Measurements from ENCODE around the gene ANTXR1.
"Not testable (repeated sequence)": the region's sequence is repeated elsewhere in the genome, so short reads cannot be mapped to it uniquely, and the experiment has no call there.

The ANTXR1 gene

DNA sequence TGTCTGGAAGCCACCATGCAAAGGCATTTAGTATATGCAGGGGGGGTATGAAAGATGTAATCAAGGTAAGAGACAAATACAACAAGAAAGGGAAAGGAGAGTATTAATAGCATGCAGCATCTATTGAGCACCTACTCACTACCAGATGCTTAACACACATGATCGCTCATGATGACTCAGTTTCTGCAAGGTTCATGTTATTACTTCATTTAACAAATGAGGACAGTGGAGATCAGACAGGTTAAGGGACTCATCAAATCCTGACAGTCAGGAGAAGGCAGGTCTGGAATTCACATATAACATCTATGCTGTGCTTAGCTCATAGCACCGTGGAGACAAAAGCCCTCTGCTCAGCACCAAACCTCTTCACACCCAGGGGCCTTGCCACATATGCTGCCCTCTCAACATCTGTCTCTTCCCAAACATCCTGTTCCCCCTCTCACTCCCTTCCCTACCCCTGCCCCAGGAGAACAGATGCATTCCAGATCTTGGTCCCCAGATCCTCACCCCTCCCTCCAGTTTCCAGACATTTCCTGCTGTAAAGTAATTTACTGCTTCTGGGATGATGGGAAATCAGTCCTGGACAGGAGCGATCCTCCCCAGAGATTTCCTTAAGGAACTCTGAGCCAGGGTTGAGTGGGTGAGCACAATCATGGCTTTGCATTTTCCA lies 155.3 kb downstream of the ANTXR1 start:
- DNase-seq: no peak

DNA sequence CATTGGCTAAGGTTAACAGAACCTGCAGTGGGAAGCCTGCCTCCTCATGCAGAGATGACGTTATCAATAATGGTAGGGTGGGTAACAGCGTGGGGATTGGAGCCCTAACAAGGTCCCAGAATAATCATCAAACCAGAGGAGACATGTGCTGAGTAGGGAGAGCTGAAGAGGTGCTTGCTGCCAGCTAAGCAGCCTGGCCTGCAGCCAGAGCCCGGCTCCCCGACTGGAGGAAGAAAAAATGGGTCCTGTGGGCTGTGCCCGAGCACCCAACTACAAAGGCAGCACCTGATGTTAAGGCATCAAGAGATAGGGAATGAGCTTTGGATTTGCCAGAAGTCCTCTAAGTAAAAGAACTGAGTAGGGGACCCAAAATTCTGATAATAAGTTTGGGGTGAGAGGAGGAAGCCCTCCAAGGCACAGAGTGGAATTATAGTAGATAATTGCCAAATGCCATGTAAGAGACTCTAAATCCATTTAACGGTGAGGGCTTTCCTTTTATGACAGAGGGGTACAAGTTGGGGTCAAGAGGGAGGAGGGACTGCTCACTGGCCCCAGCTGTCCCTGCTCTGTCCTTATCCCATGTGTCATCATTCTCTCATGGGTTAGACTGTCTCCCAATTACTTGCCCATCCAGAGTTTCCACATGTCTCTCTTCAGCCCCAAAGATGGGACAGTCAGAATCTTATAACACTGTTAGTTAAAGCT lies 156.1 kb downstream of the ANTXR1 start:
- DNase-seq: no peak

DNA sequence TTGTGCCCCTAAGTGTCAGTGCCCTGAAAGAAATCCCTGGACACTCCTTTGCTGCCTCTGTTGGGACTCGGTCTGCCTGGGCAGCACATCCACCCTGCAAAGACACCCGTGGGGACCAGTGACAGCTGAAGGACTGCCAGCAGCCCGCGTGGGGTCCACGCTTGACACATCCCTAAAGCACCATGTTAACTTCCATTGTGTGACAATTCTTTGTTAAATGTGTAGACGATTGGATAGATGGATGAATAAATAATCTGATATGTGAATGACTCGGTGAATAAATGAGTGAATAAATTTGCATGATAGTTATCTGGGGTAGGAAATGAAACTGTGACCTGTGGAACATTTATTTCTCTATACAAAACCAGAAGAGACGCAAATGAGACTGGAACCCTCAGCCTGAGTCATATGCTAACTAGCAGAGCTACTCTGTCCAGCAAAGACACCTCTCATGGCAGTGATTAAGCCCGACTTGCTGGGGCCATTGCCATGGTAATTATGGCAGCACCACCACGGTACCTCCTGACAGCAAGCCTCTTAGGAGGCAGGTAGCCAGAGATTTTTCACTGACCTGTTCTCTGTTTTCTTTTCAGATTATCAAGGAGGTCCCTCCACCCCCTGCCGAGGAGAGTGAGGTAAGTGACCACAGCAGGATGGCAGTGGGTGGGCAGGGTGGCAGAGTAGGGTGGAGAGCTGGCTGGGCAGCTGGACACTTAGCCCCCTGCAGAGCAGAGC lies 156.8 kb downstream of the ANTXR1 start:
- no peak for DNase-seq

DNA sequence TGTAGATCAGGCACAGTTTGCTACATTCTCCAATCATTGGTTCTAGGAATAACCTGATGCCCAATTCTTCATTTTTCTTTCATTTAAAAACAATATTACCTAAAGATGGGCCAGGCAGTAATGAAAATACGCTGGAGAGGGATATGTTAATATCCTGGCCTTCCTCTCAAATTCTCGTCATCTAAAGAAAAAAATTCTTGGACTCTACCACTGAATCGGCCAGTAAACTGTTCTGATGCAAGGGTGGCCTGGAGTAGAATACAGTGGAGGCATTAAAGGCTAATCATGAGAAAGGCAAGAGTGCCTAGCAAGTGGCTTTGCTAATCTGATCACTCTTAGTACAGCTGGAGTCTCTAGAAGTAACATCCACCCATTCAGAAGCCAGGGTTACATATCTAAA lies 157.7 kb downstream of the ANTXR1 start:
- DNase-seq: no peak

DNA sequence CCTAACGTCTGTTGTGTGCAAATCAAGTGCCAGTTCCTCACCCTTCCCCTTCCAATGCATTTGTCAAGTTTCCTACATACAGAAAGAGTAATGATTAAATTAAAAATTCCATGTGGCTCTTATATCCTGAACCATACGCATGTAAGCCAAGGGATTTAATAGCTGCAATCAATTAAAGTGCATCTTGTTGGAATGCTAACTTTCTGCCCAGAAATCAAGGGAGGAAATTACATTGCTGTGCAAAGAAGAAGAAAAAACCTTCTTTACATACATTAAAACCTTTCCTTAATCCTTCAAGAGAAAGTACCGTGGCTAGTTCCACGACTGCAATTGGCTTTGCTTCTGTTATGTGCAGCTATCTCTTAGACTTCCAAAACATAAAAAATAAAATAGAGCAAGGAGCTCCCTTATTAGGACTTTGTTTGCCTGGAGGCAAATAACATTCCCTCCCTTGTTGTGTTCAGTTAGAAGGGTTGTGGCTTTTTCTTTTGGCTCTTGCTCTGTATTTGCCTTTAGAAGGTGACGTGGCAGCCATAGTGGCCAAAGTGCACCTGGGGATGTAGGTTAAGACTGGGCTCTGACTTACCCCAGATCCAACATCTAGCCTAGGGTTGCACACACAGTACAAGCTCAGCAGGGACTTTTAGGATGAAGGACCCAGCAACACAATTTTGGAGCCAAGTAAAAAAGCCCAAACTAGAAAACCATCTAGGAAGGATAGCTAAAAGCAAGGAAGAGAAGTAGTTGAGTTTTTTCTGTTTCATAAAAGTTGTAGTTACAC lies 158.3 kb downstream of the ANTXR1 start:
- DNase-seq: no peak

DNA sequence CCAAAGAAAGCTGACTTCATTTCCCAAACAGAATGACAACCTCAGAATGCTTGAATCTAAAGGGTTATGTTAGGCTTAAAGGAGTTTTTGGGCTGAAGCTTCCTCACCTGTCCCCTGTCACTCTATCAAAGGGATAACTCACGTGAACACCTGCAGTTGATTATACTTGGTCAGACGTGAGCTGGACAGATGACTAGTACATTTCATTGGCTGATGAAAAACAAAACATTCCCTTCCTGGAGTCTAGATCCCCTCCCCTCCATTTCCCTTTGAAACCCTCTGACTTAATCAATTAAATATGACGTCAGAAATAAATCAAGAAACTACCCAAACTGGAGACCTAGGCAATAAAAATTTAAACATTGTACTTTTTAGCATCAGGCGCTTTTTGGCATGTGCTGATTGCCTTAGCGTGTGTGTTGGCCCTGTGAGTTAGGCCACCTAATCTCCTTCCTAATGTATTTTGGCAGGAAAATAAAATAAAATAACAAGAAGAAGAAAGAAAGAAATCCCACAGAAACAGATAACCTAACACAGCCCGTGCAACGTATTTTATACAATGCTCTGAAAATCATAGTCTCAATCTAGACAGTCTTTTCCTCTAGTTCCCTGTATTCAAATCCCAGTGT lies 159.0 kb downstream of the ANTXR1 start:
- no peak for DNase-seq

DNA sequence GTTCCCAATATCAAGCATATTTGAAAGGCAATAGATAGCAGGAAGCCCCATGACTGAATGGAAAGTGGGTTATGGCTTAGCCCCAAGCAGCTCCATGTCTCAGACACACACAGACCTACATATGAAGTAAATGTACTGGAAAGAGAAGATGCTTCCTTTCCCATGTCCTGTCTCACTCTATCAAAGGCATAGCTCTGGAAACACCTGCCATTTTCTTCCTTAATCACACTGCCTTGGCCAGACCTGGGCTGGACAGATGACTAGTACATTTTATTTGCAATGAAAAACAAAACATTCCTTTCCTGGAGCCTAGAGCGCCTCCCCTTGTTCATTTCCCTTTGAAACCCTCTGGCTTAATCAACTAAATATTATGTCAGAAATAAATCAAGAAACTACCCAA lies 160.7 kb downstream of the ANTXR1 start:
- no peak for DNase-seq

DNA sequence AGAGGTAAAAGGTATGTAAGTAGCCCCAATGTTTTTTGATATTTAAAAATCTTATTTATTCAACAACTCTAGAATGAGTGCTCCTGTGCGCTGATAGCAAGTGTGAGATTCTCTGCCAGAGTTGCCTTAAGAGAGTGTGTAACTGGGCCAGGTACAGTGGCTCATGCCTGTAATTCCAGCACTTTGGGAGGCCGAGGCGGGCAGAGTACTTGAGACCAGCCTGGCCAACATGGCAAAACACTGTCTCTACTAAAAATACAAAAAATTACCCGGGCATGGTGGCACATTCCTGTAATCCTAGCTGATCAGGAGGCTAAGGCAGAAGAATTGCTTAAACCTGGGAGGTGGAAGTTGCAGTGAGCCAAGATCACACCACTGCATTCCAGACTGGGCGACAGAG lies 161.2 kb downstream of the ANTXR1 start:
- not testable (repeated sequence) for DNase-seq

DNA sequence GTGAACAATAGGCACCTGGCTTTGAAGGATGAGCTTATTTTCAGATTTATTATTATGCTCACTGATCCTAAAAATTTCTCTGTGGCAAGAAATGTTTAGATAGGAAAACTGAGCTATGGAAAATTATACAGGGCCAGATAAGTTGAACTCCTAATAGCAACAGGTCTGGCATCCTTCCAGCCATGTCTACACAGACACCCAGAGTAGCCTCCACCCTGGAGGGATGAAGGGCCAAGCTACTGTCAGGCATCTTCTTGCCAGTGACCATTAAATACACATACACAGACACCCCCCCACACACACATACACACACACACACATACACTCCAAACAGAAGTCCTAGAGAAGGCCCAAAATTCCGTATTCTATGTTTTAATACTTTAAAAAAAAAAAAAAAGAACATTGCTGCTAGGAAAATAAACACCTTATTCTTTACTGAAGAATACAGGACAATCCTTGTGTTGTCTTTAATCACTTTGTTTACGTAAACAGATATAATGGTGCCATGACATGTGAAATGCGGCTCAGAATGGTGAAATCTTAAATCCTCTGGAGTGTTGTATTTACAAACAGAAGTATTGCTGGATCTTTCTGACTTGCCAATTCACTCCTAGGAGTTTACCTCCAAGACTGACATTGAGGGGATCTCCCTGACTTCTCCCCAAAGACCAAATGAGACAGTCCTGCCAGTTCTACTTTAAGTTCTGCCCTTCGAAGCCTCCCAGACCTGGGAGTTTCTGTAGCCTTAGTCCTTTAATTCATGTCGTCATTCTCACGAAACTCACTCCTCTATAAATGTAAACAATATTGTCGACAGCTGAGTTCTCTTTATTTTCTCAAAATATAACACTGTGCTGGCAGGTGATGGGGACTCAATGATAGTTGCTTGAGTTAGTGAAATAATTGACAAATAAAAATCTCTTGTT lies 163.1 kb downstream of the ANTXR1 start:
- no peak for DNase-seq

DNA sequence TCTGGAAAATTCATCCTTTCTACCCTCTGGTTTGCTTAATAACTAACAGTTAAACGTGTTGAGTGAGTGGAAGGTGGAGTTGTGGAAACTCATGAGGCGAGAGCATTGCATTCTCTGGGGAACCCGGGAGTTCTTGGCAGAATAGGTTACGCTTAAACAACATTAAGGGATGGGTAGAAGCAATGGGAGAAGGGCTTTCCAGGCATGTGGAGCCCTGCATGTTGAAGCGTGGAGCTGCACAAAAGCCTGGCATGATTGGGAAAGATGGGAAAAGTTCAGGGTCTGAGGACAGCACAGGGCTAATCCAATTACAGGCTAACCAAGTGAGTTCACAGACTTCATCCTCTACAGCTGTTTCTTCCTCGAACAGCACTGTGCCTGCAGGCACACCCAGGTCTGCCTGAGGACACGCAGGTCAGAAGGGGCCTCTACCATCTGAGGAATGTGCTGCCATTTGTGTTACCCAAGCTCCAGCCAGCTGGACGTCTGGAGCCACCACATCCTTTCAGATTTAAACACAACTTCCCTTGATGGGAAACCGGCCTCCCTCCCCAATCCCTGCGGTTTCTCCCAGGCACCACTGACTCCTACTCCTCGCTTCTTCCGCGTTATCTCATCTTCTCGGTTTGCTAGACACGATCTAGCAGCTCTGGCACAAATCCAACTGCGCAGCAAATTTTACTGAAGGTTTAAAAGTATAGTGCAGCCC lies 164.2 kb downstream of the ANTXR1 start:
- no peak for DNase-seq

DNA sequence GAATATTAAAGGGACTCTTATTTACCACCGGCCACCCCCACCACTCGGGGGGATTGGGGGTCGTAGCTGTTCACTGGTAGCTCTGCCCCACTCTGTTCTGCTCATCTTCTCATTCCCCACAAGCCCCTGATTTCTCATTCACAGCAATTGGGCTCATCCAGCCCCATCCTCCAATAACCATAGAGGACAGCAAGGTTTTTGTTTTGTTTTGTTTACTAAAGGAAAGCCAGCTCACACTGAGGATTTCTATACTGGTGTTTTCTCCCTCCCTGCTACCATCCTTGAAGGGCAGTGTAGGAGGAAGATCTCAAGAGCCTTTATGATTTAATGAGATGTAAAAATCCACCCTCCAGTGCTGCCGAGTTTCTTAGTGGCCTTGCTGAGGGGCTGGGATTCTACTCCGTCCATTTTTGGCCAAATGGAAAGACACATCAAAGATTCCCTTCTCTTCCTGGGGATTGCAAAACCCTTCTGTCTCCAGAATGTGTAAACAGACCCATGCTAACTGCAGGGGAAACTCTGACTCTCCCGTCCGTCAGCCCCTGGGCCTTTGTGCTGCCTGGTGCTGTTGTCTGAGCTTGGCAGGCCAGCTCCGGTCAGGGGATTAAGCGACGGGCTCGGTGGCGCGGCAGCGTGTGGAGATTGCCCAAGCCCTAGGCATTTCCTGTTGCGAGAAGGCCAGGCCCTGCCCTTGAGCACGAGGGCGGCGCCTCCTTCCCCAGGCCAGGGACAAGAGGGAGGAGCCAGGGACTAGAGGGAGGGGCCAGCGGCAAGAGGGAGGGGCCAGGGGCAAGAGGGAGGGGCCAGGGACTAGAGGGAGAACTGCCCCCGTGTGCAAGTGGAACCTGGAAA lies 165.0 kb downstream of the ANTXR1 start:
- no peak for DNase-seq

DNA sequence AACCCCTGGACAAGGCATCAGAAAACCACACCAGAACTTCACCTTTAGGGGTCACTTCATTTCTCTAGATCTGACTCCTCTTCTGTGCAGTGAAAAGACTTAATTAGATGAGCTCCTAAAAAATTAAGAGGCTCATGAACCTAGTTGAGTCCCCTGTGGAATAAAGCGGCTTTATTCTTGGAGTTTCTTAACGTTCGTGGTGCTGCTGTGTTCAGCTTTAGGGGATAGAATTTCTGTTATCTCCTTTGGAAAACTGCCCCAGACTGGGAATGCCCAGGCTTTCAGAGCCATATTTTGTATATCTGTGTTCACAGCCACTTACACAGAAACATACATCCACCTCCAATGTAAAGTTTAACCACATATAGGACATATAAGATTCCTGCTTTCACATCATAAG lies 165.8 kb downstream of the ANTXR1 start:
- no peak for DNase-seq

DNA sequence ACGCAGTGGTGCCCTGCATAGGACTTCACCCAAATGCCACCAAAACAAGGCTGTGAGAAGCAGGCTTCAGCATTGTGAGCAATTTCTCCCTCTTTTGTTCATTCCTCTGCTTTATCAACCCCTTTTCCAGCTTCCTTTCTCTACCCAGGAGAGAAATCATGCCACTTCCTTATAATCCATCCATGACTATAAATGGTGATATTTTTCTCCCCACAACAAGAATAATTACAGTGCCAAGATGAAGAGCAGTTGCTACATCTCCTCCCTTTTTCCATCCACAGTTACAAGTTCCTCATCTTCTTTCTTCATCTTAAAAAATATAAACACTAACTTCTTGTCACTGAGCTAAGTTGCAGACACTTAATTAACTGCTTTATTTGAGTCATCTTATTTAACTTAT lies 167.2 kb downstream of the ANTXR1 start:
- DNase-seq: no peak

DNA sequence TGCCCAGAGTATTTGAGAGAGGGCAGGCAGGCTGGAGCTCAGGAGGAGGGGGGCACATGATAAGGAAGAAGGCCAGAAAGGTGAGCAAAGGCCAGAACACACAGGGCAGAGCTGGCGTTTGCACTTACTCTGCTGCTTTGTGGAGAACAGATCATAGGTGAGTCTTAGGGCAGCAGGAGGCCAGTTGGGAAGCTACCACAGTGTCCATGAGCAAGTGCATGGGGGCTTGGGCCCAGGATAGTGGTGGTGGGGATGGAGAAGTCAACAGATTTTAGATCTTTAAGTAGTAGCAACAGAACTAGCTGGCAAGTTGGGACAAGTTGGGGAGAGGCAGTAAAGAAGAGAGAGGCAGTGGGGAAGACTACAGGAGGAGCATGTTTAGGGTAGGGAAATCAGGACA lies 168.0 kb downstream of the ANTXR1 start:
- DNase-seq: no peak

DNA sequence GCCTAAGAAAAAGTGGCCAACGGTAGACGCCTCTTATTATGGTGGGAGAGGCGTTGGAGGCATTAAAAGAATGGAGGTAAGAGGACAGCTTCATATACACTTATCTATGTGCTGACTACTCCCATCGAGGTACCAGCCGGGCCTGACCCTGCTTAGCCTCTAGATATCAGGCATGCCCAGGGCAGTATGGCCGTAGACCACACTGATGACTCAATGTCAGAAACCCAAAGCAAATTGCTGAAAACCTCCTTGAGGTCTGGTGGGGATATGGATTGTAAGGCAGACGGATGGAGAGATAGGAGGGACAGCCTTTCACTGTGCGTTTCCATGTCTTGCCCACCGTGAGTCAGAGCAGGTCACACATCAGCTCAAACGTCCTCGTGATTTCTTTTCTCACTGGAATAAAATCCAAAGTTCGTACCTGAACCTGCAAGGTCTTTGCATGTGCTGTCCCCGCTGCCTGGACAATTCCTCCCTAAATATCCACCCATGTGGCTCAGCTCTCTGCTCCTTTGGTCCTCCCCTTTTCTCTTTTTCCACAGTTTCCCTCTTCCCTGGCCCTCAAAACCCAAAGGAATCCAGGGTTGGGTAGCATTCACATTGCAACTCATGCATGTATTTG lies 168.9 kb downstream of the ANTXR1 start:
- DNase-seq: no peak

DNA sequence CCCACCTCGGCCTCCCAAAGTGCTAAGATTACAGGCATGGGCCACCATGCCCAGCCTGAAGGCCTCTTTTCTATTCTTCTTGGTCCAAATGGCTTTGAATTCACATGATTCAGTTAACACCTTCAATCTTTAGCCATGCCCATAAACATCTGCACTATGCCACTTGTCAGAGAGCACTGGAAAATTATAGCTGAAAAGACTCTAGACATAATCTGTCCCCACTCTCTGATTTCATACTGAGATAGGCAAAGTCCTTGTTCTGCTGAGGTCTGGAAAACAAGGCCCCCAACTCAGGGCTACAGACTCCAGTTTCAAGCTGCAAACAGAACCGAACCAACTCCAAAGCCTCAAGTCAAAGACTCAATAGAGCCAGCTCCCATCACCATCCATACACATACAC lies 170.7 kb downstream of the ANTXR1 start:
- DNase-seq: no peak

DNA sequence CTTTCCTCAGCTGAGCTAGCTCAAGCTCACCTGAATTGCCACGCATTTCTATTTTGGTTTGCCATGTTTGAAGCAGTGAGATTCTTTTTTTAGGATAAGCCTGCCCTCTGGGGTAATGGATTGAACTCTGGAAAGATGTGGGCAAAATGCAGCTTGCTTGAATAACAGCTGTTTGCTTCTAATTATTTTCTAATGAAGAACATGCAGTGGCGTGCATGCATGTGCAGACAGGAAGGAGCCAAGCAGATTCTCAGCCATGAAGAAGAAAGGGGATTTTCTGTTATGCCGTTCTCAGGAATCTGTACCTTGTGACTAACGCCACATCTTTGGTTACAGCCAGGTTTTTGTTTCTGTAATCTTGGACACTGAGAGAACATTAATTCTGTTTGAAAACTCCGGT lies 171.2 kb downstream of the ANTXR1 start:
- no peak for DNase-seq

DNA sequence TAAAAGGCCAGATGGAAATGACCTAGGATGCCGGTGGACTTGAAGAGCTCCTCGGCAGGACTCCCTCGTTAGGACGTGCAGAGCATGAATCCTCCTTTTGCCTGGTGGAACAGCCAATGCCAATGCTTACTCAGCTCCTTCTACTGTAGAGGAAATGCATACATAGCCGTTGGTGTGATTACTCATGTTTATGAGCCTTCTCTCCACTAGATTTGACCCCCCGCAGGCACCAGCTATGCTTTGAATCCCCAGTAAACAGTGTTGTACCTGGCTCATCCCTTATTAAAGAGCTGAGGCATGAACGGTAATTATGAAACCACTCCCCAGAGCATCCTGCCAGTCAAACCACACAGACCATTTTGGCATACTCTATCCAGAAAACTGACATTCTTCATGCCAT lies 172.8 kb downstream of the ANTXR1 start:
- DNase-seq: no peak

DNA sequence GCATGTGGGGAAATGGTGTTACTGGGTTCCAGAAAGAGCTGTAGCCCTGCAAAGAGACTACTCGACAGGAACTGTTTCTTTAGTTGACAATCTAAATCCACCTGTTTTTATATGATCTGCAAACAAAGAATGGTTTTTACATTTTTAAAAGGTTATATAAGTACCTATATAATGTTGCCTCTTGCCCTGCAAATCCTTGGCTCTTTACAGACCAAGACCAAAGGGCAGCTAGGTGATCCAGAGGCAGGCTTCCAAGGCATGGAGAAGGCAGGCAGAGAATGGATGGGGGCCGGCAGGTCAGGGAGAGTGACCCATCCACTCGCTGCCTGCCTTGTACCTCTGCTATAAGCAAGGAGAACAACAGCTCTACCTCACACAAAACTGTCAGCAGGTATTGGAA lies 173.6 kb downstream of the ANTXR1 start:
- DNase-seq: no peak

Data from SHP77 treated with DMSO at 0.1 percent for 48 hours (cell line).